ENCODE data around the gene CELA3A.
"Not testable (repeated sequence)": the region's sequence is repeated elsewhere in the genome, so short reads cannot be mapped to it uniquely, and the experiment has no call there.

The CELA3A gene

GRCh38 chr1:21969066-21969465 lies 32.4 kb upstream of the CELA3A start:
- not testable (repeated sequence) for H3K27ac ChIP-seq (ENCODE audit: low read length); H3K9ac ChIP-seq (ENCODE audit: low read length); H3K36me3 ChIP-seq (ENCODE audit: control insufficient read depth, low read depth, low read length); H3K9me3 ChIP-seq (ENCODE audit: control insufficient read depth, low read depth, low read length); H3K4me3 ChIP-seq (ENCODE audit: low read length); H3K27me3 ChIP-seq (ENCODE audit: control insufficient read depth, insufficient read depth, low read length); H3K4me1 ChIP-seq (ENCODE audit: control insufficient read depth, low read depth, low read length)

GRCh38 chr1:21970523-21970922 lies 30.9 kb upstream of the CELA3A start:
- H3K4me3 ChIP-seq (ENCODE audit: low read length); H3K36me3 ChIP-seq (ENCODE audit: control insufficient read depth, low read depth, low read length); H3K9ac ChIP-seq (ENCODE audit: low read length); H3K4me1 ChIP-seq (ENCODE audit: control insufficient read depth, low read depth, low read length); H3K27ac ChIP-seq (ENCODE audit: low read length); H3K27me3 ChIP-seq (ENCODE audit: control insufficient read depth, insufficient read depth, low read length); H3K9me3 ChIP-seq (ENCODE audit: control insufficient read depth, low read depth, low read length): not testable (repeated sequence)

- H3K4me1 ChIP-seq (ENCODE audit: control insufficient read depth, low read depth, low read length); H3K27ac ChIP-seq (ENCODE audit: low read length); H3K27me3 ChIP-seq (ENCODE audit: control insufficient read depth, insufficient read depth, low read length); H3K9me3 ChIP-seq (ENCODE audit: control insufficient read depth, low read depth, low read length); H3K9ac ChIP-seq (ENCODE audit: low read length); H3K36me3 ChIP-seq (ENCODE audit: control insufficient read depth, low read depth, low read length); H3K4me3 ChIP-seq (ENCODE audit: low read length): not testable (repeated sequence)
These were observed 28.4 kb upstream of the CELA3A start for GRCh38 chr1:21972973-21973441.

GRCh38 chr1:21973948-21974347 lies 27.5 kb upstream of the CELA3A start:
- H3K27ac ChIP-seq (ENCODE audit: low read length); H3K4me3 ChIP-seq (ENCODE audit: low read length); H3K36me3 ChIP-seq (ENCODE audit: control insufficient read depth, low read depth, low read length); H3K9me3 ChIP-seq (ENCODE audit: control insufficient read depth, low read depth, low read length); H3K4me1 ChIP-seq (ENCODE audit: control insufficient read depth, low read depth, low read length); H3K27me3 ChIP-seq (ENCODE audit: control insufficient read depth, insufficient read depth, low read length); H3K9ac ChIP-seq (ENCODE audit: low read length): not testable (repeated sequence)

- not testable (repeated sequence) for H3K36me3 ChIP-seq (ENCODE audit: control insufficient read depth, low read depth, low read length); H3K27me3 ChIP-seq (ENCODE audit: control insufficient read depth, insufficient read depth, low read length); H3K4me1 ChIP-seq (ENCODE audit: control insufficient read depth, low read depth, low read length); H3K9ac ChIP-seq (ENCODE audit: low read length); H3K4me3 ChIP-seq (ENCODE audit: low read length); H3K9me3 ChIP-seq (ENCODE audit: control insufficient read depth, low read depth, low read length); H3K27ac ChIP-seq (ENCODE audit: low read length)
These were observed 26.8 kb upstream of the CELA3A start for GRCh38 chr1:21974699-21975098.

- not testable (repeated sequence) for H3K36me3 ChIP-seq (ENCODE audit: control insufficient read depth, low read depth, low read length); H3K9ac ChIP-seq (ENCODE audit: low read length); H3K27ac ChIP-seq (ENCODE audit: low read length); H3K27me3 ChIP-seq (ENCODE audit: control insufficient read depth, insufficient read depth, low read length); H3K9me3 ChIP-seq (ENCODE audit: control insufficient read depth, low read depth, low read length); H3K4me3 ChIP-seq (ENCODE audit: low read length); H3K4me1 ChIP-seq (ENCODE audit: control insufficient read depth, low read depth, low read length)
These were observed 26.2 kb upstream of the CELA3A start for GRCh38 chr1:21975296-21975695.

- not testable (repeated sequence) for H3K9me3 ChIP-seq (ENCODE audit: control insufficient read depth, low read depth, low read length); H3K36me3 ChIP-seq (ENCODE audit: control insufficient read depth, low read depth, low read length); H3K4me1 ChIP-seq (ENCODE audit: control insufficient read depth, low read depth, low read length); H3K27me3 ChIP-seq (ENCODE audit: control insufficient read depth, insufficient read depth, low read length); H3K9ac ChIP-seq (ENCODE audit: low read length); H3K4me3 ChIP-seq (ENCODE audit: low read length); H3K27ac ChIP-seq (ENCODE audit: low read length)
These were observed 24.7 kb upstream of the CELA3A start, which contains the start of gene CELA3B for GRCh38 chr1:21976703-21977239. Gene CELA3B (plus strand): TSS chr1:21977022. CDS start chr1:21977040, 18 bp downstream.

- H3K9ac ChIP-seq (ENCODE audit: low read length); H3K4me3 ChIP-seq (ENCODE audit: low read length); H3K27ac ChIP-seq (ENCODE audit: low read length); H3K27me3 ChIP-seq (ENCODE audit: control insufficient read depth, insufficient read depth, low read length); H3K36me3 ChIP-seq (ENCODE audit: control insufficient read depth, low read depth, low read length); H3K9me3 ChIP-seq (ENCODE audit: control insufficient read depth, low read depth, low read length); H3K4me1 ChIP-seq (ENCODE audit: control insufficient read depth, low read depth, low read length): not testable (repeated sequence)
These were observed 23.2 kb upstream of the CELA3A start for GRCh38 chr1:21978209-21978608.

GRCh38 chr1:21980515-21981220 lies 20.8 kb upstream of the CELA3A start:
- H3K27me3 ChIP-seq (ENCODE audit: control insufficient read depth, insufficient read depth, low read length); H3K27ac ChIP-seq (ENCODE audit: low read length); H3K4me3 ChIP-seq (ENCODE audit: low read length); H3K36me3 ChIP-seq (ENCODE audit: control insufficient read depth, low read depth, low read length); H3K9me3 ChIP-seq (ENCODE audit: control insufficient read depth, low read depth, low read length); H3K9ac ChIP-seq (ENCODE audit: low read length); H3K4me1 ChIP-seq (ENCODE audit: control insufficient read depth, low read depth, low read length): not testable (repeated sequence)

- H3K9me3 ChIP-seq (ENCODE audit: control insufficient read depth, low read depth, low read length); H3K27me3 ChIP-seq (ENCODE audit: control insufficient read depth, insufficient read depth, low read length); H3K36me3 ChIP-seq (ENCODE audit: control insufficient read depth, low read depth, low read length); H3K4me3 ChIP-seq (ENCODE audit: low read length); H3K27ac ChIP-seq (ENCODE audit: low read length); H3K9ac ChIP-seq (ENCODE audit: low read length); H3K4me1 ChIP-seq (ENCODE audit: control insufficient read depth, low read depth, low read length): not testable (repeated sequence)
These were observed 20.2 kb upstream of the CELA3A start for GRCh38 chr1:21981253-21981652.

GRCh38 chr1:21982122-21982521 lies 19.3 kb upstream of the CELA3A start:
- H3K36me3 ChIP-seq (ENCODE audit: control insufficient read depth, low read depth, low read length); H3K9ac ChIP-seq (ENCODE audit: low read length); H3K9me3 ChIP-seq (ENCODE audit: control insufficient read depth, low read depth, low read length); H3K27ac ChIP-seq (ENCODE audit: low read length); H3K4me1 ChIP-seq (ENCODE audit: control insufficient read depth, low read depth, low read length); H3K27me3 ChIP-seq (ENCODE audit: control insufficient read depth, insufficient read depth, low read length); H3K4me3 ChIP-seq (ENCODE audit: low read length): not testable (repeated sequence)

GRCh38 chr1:21983539-21983938 lies 17.9 kb upstream of the CELA3A start:
- not testable (repeated sequence) for H3K4me1 ChIP-seq (ENCODE audit: control insufficient read depth, low read depth, low read length); H3K27me3 ChIP-seq (ENCODE audit: control insufficient read depth, insufficient read depth, low read length); H3K9ac ChIP-seq (ENCODE audit: low read length); H3K27ac ChIP-seq (ENCODE audit: low read length); H3K4me3 ChIP-seq (ENCODE audit: low read length); H3K9me3 ChIP-seq (ENCODE audit: control insufficient read depth, low read depth, low read length); H3K36me3 ChIP-seq (ENCODE audit: control insufficient read depth, low read depth, low read length)
